ENCODE measurements around the gene GSC2.

Gene GSC2

DNA sequence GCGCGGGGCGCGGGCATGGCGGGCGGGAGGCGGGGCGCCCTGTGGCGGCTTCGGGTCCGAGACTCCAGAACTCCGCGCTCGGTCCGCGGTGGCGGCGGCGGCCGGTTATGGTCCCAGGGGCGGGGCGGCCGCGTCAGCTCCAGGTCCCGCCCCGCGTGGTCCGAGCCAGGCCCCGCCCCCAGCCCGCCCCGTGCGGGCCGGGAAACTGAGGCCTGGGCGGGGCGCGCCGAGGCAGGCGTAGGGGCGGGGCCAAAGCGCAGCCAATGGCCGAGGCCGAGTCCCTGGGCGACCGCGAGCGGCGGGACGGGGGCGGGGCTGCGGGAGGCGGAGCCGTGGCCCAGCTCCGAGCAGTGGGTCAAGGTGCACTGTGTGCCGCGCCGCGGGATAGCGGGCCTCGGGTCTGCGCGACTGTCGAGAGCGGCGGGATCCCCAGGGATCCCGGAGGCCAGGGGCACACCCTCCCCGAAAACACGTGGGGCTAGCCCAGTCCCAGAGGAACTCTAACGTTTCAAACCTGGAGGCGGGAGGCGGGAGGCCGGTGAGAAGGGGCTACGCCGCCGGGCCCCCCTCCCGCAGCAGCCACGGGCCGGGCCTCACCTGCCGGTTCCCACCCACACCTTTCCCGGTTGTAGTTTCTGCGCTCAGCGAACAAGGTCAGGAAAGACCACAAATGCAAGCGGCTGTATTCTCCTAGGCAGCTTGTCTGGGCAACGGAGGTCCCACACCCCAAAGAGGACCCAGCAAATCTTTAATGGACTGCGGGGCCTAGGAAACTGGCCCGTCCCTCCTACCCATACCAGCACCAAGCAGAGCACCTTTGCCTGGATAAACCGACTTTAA lies 28.8 kb upstream of the GSC2 start, which contains the start of gene SLC25A1:
Gene SLC25A1 (minus strand): TSS at position 80 of the 840 bp plus-strand sequence. CDS start 63 bp downstream, at position 17.
- DNase-seq (ENCODE audit: low spot score): peak; percentile 97
- in situ Hi-C loops (cut with MboI; ENCODE audit: low sequenced_read_pairs, unreplicated experiment): no loop called here
- TF ChIP-seq, protein P1, sequence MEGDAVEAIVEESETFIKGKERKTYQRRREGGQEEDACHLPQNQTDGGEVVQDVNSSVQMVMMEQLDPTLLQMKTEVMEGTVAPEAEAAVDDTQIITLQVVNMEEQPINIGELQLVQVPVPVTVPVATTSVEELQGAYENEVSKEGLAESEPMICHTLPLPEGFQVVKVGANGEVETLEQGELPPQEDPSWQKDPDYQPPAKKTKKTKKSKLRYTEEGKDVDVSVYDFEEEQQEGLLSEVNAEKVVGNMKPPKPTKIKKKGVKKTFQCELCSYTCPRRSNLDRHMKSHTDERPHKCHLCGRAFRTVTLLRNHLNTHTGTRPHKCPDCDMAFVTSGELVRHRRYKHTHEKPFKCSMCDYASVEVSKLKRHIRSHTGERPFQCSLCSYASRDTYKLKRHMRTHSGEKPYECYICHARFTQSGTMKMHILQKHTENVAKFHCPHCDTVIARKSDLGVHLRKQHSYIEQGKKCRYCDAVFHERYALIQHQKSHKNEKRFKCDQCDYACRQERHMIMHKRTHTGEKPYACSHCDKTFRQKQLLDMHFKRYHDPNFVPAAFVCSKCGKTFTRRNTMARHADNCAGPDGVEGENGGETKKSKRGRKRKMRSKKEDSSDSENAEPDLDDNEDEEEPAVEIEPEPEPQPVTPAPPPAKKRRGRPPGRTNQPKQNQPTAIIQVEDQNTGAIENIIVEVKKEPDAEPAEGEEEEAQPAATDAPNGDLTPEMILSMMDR (IDR thresholded peaks at IDR 0.05; ENCODE audit: borderline replicate concordance, control extremely low read depth, extremely low read depth, insufficient read depth, missing control alignments): no peak

DNA sequence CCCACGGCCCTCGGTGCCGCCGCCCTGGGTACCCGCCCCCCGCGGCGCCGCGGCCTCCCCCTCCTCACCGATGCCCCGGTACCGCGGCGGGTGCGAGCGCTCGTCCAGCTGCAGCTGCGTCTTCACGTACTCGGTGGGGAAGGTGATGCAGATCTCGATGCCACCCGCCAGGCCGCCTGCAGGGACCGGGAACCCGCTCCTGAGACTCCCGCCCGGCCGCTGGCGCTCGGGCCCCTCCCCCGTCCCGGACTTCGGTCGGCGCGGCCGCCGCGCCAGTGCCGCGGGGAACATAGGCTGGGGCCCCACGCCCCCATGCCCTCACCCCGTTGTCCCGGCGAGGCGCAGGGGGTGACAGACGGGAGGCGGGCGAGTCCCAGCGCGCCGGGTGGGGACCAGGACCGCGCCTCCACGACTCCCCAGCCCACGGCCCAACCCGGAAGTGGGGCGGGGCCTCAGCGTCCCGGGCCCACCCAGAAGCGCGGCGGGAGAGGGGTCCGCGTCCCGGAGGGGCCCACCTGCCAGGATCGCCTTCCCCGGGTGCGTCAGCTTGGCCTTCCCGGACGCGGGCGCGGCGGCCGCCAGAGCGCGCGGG lies 28.1 kb upstream of the GSC2 start:
- in situ Hi-C loops (cut with MboI; ENCODE audit: low sequenced_read_pairs, unreplicated experiment): no loop called here
- DNase-seq (ENCODE audit: low spot score): peak; percentile 68
- TF ChIP-seq, protein P1 (IDR thresholded peaks at IDR 0.05; ENCODE audit: borderline replicate concordance, control extremely low read depth, extremely low read depth, insufficient read depth, missing control alignments): no peak

DNA sequence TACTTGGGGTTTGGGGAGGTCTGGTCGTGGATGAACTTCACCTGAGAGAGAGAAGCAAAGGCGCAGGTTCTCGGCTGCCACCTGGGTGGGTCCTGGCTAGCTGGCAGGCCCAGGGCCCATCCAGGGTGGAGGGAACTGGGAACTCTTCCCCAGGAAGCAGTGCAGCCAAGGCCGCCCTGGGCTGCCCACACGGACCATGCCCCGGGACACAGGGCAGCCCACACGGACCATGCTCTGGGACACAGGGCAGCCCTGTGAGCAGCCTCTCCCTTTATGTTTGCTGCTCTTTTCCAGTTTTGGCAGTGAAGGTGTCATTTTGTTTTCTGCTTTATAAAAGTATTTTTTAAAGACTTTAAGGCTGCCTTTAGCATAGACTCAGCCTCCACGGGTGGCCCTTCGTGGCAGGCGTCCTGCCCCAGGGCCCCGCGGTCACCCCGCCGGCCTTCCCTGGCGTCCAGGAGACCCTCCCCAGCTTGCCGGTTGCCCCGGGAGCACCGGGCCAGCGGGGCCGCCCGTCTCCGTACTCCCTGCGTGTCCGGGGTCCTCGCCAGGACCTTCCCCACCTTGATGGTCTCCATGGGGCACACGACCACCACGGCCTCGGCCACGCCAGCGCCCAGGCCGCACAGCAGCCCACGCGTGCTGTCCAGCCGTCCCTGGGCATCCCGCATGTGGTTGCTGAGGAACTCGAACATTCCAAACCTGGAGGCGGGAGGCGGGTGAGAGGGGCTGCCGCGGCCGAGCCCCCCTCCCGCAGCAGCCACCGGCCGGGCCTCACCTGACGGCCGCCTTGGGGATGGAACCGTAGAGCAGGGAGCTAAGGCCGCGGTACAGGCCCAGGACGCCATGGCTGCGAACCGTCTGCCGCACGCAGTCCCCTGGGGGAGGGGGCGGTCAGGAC lies 27.3 kb upstream of the GSC2 start:
- in situ Hi-C loops (cut with MboI; ENCODE audit: low sequenced_read_pairs, unreplicated experiment): no loop called here
- TF ChIP-seq, protein P1 (IDR thresholded peaks at IDR 0.05; ENCODE audit: borderline replicate concordance, control extremely low read depth, extremely low read depth, insufficient read depth, missing control alignments): no peak
- no peak for DNase-seq (ENCODE audit: low spot score)

DNA sequence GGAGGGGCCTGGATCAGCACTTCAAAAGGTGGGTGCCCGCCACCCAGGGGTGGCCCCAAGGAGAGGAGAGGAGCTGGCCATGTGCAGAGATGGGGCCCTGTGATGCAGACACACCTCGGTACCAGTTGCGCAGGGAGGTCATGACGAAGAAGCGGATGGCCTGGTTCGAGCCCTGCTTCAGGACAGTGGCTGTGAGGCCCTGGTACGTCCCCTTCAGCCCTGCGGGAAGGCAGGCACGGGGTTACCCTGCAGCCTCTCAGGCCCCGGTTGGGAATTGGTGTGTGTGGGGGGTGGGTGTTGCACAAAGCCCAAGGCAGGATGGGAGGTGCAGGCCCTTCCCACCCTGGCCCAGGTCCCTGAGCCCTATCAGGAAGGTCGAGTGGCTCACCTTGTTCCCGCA lies 26.6 kb upstream of the GSC2 start:
- in situ Hi-C loops (cut with MboI; ENCODE audit: low sequenced_read_pairs, unreplicated experiment): no loop called here
- TF ChIP-seq, protein P1 (IDR thresholded peaks at IDR 0.05; ENCODE audit: borderline replicate concordance, control extremely low read depth, extremely low read depth, insufficient read depth, missing control alignments): no peak
- no peak for DNase-seq (ENCODE audit: low spot score)

DNA sequence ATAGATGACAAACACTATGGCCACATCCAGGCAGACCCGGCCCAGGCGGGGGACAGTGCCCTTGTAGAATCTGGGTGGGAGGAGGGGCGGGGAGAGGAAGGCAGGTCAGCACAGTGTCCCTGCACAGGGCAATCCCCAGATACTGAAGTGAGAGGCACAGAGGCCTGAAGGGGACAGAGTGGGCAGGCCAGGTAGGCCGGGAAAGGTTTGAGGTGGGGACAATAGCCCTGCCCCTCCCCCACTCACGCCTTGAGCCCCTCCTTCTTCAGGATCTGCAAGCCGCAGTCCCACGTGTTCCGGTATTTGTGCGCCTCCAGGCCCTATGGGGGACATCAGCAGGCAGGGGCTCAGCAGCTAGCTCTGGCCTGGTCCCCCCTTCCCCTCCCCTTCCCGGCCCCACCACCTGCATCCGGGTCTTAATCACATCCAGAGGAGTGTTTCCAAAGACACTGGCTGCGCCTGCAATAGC lies 26.1 kb upstream of the GSC2 start:
- TF ChIP-seq, protein P1 (IDR thresholded peaks at IDR 0.05; ENCODE audit: borderline replicate concordance, control extremely low read depth, extremely low read depth, insufficient read depth, missing control alignments): no peak
- in situ Hi-C loops (cut with MboI; ENCODE audit: low sequenced_read_pairs, unreplicated experiment): no loop called here
- no peak for DNase-seq (ENCODE audit: low spot score)

DNA sequence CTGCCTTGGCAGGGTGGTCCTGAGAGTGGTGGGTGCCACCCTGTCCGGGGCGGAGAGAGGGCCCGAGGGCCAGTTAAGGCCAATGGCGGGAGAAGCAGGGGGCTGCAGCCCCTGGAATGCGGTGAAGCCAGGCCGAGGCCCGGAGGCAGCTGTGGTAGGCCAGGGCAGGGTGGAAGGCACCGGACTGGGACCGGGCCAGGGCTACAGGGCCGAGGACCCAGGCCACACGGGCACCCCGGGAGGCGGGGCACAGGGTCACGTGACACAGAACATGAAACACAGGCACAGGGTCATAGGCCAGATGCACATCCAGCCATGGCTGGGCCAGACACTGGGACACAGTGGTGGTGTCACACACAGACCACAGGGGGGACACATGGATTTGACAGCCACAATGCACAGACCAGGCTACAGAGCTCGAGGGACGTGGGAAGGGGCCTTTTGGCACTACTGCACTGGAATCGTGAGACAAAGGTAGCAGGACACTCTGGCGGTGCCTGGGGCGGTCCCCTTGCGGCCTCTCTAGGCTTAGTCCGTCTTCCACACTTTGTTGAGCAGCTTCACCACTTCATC lies 25.6 kb upstream of the GSC2 start:
- TF ChIP-seq, protein P1 (IDR thresholded peaks at IDR 0.05; ENCODE audit: borderline replicate concordance, control extremely low read depth, extremely low read depth, insufficient read depth, missing control alignments): no peak
- no peak for DNase-seq (ENCODE audit: low spot score)
- in situ Hi-C loops (cut with MboI; ENCODE audit: low sequenced_read_pairs, unreplicated experiment): no loop called here
